ENCODE measurements around the gene NUP35. TPM values are rescaled to one million over a fixed set of nuclear protein-coding genes. Genes with fewer than 3 reads are reported as not detected.

NUP35 gene
- total RNA-seq, 2 donors from 2014 or later: 27.8 to 30.7 TPM

DNA sequence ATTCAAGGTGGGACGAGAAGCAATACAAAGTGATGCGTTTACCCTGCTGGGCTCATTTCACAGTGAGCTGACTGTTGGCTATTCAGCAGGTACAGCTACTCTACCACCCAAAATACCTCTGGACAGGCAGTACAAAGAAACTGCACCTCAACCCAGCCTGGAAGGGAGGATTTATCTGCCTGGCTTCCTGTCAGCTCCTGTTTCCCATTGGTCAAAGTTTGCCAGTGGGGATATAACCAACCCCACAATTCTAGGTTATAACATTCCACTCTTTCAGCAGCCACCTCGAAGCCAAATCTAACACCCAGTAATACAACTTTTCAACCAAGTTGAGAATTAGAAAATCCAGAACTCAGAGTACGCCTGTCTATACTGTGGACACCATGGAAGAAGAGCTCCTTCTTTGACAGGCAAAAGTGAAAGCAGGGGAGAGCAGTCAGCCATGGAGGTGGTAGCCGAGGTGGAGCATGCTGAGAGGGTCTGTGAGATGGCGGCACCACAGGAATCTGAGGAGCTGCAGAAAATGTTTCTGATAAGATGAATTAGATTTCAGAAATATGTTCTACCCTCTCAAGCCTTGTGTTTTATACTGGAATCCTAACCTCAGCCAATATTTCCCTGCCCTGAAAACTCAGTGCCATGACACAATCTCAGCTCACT is 34.9 kb upstream of the NUP35 start:
- Histone ChIP-seq H3K9me3 (ENCODE audit: control insufficient read depth, low read length) (no peaks in the 10 kb centered on the region), H3K27me3 (ENCODE audit: control insufficient read depth, insufficient read depth, low read length, poor library complexity, severe bottlenecking) (no peaks in the 10 kb centered on the region), H3K9ac (ENCODE audit: extremely low read depth, low read length, poor library complexity, severe bottlenecking) (no peak overlapping the region), H3K4me1 (ENCODE audit: control insufficient read depth, insufficient read depth, low read length) (no peaks in the 10 kb centered on the region), H3K27ac (ENCODE audit: low read depth, low read length) (no peak overlapping the region), H3K36me3 (ENCODE audit: control insufficient read depth, insufficient read depth, low read length) (no peaks in the 10 kb centered on the region), H3K4me3 (ENCODE audit: low read length) (no peak overlapping the region)
- Mint-ChIP-seq H3K4me1 (no peaks in the 10 kb centered on the region), H3K4me3 (no peak overlapping the region), H3K27ac (no peak overlapping the region), H3K9me3 (no peaks in the 10 kb centered on the region), H3K27me3 (ENCODE audit: insufficient read depth) (no peaks in the 10 kb centered on the region), H3K36me3 (ENCODE audit: low read depth) (no peaks in the 10 kb centered on the region)
- TF ChIP-seq, protein P1, sequence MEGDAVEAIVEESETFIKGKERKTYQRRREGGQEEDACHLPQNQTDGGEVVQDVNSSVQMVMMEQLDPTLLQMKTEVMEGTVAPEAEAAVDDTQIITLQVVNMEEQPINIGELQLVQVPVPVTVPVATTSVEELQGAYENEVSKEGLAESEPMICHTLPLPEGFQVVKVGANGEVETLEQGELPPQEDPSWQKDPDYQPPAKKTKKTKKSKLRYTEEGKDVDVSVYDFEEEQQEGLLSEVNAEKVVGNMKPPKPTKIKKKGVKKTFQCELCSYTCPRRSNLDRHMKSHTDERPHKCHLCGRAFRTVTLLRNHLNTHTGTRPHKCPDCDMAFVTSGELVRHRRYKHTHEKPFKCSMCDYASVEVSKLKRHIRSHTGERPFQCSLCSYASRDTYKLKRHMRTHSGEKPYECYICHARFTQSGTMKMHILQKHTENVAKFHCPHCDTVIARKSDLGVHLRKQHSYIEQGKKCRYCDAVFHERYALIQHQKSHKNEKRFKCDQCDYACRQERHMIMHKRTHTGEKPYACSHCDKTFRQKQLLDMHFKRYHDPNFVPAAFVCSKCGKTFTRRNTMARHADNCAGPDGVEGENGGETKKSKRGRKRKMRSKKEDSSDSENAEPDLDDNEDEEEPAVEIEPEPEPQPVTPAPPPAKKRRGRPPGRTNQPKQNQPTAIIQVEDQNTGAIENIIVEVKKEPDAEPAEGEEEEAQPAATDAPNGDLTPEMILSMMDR (conservative IDR thresholded peaks at IDR 0.05): no peak
- 93 to 95% methylated on average over 4 to 6 of the region's 6 CpGs for WGBS, 2 experiments (ENCODE audit: insufficient coverage in 1 of 2, insufficient read length in 1 of 2)
- no peak for DNase-seq

DNA sequence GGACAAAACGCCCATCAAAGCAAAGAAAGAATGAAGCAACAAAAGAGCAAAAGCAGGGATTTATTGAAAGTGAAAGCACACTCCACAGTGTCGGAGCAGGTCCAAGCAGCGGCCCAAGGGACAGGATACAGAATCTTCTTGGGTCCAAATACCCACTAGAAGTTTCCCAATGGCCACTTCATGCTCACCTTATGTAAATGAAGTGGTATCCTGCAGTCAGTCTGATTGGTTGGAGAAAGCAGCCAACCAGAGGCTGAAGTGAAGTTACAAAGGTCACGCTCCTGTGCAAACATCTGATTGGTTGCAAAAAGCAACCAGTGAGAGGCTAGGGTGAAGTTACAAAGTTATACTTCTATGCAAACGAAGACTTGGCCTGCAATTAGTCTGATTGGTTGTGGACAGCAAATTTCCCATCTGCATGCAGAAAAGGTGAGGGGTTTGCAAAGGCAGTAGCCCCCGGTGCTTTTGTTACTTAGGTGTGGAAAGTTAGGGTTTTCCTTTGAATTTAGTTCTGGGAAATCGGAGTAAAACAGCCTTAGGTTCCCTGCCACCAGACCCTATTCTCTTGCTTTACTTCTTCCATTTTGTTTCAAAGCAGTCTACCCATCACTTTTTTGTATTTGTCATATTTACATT is 32.8 kb upstream of the NUP35 start:
- no peak overlapping the region for H3K4me3 ChIP-seq (ENCODE audit: low read length)
- H3K27ac ChIP-seq (ENCODE audit: low read depth, low read length): no peak overlapping the region
- TF ChIP-seq, protein P1 (conservative IDR thresholded peaks at IDR 0.05): no peak
- no peaks in the 10 kb centered on the region for H3K9me3 Mint-ChIP-seq
- no peaks in the 10 kb centered on the region for H3K4me1 ChIP-seq (ENCODE audit: control insufficient read depth, insufficient read depth, low read length)
- no peak overlapping the region for H3K9ac ChIP-seq (ENCODE audit: extremely low read depth, low read length, poor library complexity, severe bottlenecking)
- H3K4me3 Mint-ChIP-seq: no peak overlapping the region
- H3K27me3 ChIP-seq (ENCODE audit: control insufficient read depth, insufficient read depth, low read length, poor library complexity, severe bottlenecking): no peaks in the 10 kb centered on the region
- no peaks in the 10 kb centered on the region for H3K4me1 Mint-ChIP-seq
- no peaks in the 10 kb centered on the region for H3K27me3 Mint-ChIP-seq (ENCODE audit: insufficient read depth)
- H3K27ac Mint-ChIP-seq: no peak overlapping the region
- H3K36me3 Mint-ChIP-seq (ENCODE audit: low read depth): no peaks in the 10 kb centered on the region
- H3K36me3 ChIP-seq (ENCODE audit: control insufficient read depth, insufficient read depth, low read length): no peaks in the 10 kb centered on the region
- WGBS, 2 experiments (ENCODE audit: insufficient coverage in 1 of 2, insufficient read length in 1 of 2): 88 to 95% methylated on average over 6 to 7 of the region's 7 CpGs
- no peak for DNase-seq
- no peaks in the 10 kb centered on the region for H3K9me3 ChIP-seq (ENCODE audit: control insufficient read depth, low read length)

DNA sequence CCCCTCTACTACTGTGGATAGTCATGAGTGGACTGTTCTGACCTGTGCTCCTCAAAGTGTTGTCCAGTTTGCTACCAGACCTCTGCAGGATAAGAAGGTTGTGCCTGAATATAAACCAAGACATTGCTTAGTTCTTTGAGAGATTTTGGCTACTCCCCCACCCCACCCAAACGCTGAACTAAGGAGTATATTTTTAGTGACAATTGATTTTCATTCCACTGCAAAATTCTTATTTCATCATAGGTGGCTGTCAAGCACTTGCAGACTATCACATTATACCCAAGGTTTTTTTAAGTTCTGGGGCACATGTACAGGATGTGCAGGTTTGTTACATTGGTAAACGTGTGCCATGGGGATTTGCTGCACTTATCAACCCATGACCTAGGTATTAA is 32.3 kb upstream of the NUP35 start:
- no peak overlapping the region for H3K27ac Mint-ChIP-seq
- no peak overlapping the region for H3K4me3 ChIP-seq (ENCODE audit: low read length)
- H3K36me3 Mint-ChIP-seq (ENCODE audit: low read depth): no peaks in the 10 kb centered on the region
- no peak overlapping the region for H3K27ac ChIP-seq (ENCODE audit: low read depth, low read length)
- no peaks in the 10 kb centered on the region for H3K36me3 ChIP-seq (ENCODE audit: control insufficient read depth, insufficient read depth, low read length)
- H3K9me3 ChIP-seq (ENCODE audit: control insufficient read depth, low read length): no peaks in the 10 kb centered on the region
- TF ChIP-seq, protein P1 (conservative IDR thresholded peaks at IDR 0.05): no peak
- H3K9ac ChIP-seq (ENCODE audit: extremely low read depth, low read length, poor library complexity, severe bottlenecking): no peak overlapping the region
- H3K9me3 Mint-ChIP-seq: no peaks in the 10 kb centered on the region
- H3K27me3 ChIP-seq (ENCODE audit: control insufficient read depth, insufficient read depth, low read length, poor library complexity, severe bottlenecking): no peaks in the 10 kb centered on the region
- H3K4me1 ChIP-seq (ENCODE audit: control insufficient read depth, insufficient read depth, low read length): no peaks in the 10 kb centered on the region
- no peak for DNase-seq
- H3K4me1 Mint-ChIP-seq: no peaks in the 10 kb centered on the region
- no peaks in the 10 kb centered on the region for H3K27me3 Mint-ChIP-seq (ENCODE audit: insufficient read depth)
- H3K4me3 Mint-ChIP-seq: no peak overlapping the region
- 89 to 93% methylated on average over 1 to 2 of the region's 2 CpGs for WGBS, 2 experiments (ENCODE audit: insufficient coverage in 1 of 2, insufficient read length in 1 of 2)
